HG02840 (cell line): ENCODE measurements around the gene SPTBN5.
A peak's percentile ranks its signal among the peaks of the same experiment; 100 is the strongest.

Experiments used
- ATAC-seq: cut with Tn5 transposase; IDR thresholded peaks from one replicate; pipeline ENCODE4 v1.9.1; 2021; ENCODE audit warnings: mild to moderate bottlenecking, moderate library complexity, moderate number of reproducible peaks; ENCODE audit not compliant: unreplicated experiment, low FRiP score

The SPTBN5 gene

DNA sequence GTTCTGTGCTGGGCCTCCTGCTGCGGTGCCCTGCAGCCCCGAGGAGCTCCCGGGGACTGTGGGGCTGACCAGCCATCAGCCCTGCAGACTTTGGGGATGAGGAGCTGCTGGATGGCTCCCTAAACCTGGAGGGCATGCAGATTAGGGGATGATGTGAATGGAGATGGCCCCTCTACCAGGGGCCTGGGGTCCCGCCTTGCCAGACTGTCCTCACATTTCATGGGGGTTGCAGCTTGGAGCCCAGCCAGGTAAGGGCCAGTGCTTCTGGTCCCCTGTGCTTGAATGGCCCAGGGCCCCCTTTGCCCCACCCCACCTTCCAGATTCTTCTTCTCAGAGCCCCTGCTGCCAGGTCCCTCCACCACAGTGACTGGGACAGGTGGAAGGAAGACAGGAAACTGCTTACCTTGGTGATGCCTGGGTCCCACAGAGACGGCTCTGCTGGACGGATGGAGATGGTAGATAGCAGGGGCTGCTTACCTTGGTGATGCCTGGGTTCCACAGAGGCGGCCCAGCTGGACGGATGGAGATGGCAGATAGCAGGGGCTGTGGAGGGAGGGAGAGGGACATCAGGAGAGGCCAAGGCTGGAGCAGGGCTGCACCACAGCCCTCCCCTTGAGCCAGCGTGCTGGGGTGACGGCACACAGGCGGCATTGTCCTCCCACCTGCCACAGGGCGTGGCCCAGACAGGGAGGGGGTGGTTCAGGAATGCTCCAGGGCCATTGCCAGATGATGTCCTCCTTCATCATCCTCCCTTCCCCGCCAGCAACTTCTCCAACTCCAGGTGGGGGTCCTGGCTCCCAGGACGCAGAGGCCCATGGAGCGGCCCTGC is at the start of gene SPTBN5:
Gene SPTBN5 (minus strand): TSS at position 632 of the 829 bp plus-strand sequence. CDS start 556 bp downstream, at position 76.
- ATAC-seq = no peak

GRCh38 chr15:41942886-41943285 is 49.0 kb upstream of the SPTBN5 start:
- ATAC-seq = no peak

DNA sequence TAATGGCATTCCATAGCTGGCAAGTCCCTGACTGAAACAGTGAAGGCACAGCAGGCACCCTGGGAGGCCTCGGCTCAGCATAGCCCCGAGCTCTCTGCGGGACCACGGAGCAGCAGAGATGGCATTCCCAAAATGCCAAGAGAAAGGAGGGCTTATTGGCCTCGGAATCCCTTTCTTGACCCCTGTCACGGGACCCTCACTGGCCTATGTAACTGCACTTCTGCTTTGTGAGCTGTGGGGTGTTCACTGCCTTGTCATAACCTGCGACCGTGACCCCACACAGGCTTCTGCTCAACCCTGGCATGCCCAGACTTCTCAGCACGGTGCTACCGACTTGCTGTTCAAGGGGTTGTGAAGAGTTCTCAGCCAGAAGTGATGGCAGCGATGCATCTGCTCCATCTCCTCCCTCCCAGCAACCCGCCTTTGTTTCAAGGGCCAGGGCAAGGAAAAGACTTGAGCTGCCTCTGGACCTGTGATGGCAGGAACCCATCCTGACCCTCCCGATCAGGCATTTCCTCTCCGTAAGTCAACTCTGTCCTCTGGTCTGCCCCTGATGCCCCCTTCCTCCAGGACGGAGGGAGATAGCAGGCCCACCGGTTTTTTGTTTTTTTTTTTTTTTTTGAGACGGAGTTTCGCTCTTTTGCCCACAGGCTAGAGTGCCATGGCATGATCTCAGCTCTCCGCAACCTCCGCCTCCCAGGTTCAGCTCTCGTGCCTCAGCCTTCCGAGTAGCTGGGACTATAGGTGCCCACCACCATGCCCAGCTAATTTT is 48.0 kb upstream of the SPTBN5 start:
- ATAC-seq = no peak

DNA sequence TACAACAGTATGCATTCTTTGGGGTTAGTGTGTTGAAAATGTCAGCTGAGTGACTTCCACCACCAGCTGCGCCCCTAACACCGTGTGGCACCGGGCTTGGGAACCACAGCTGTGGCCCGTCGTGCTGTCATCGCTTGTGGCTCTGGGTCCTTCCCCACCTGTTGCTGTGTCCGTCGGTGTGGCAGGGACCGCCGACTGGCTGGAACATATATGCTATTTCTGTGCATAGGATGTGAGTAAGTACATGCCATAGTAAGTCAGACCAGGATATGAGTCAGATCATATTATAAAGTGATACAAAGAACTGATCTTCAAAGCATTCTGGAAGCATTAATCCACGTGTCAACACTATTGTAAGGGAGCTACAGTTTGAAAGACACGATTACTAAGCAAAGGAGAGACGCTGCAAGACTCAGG is 46.6 kb upstream of the SPTBN5 start:
- ATAC-seq = no peak

- ATAC-seq = no peak
These were observed 46.1 kb upstream of the SPTBN5 start for GRCh38 chr15:41939986-41940385.

DNA sequence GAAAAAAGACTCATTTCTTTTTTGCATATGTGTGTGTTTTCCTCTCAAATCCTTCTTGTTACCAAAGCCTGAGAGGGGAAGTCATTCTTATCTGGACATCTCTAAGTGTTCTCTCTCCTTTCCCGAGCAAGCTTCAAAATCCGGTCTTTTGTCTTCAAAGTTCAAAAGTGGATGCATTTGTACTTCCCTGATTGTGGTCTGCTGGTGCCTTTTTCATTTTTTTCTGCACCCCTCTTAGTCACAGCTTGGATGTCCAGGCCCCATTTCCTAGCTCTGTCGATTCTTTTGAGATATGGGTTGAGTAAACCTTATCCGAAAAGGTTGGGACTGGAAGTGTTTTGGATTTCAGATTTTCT is 43.7 kb upstream of the SPTBN5 start:
- no peak for ATAC-seq

DNA sequence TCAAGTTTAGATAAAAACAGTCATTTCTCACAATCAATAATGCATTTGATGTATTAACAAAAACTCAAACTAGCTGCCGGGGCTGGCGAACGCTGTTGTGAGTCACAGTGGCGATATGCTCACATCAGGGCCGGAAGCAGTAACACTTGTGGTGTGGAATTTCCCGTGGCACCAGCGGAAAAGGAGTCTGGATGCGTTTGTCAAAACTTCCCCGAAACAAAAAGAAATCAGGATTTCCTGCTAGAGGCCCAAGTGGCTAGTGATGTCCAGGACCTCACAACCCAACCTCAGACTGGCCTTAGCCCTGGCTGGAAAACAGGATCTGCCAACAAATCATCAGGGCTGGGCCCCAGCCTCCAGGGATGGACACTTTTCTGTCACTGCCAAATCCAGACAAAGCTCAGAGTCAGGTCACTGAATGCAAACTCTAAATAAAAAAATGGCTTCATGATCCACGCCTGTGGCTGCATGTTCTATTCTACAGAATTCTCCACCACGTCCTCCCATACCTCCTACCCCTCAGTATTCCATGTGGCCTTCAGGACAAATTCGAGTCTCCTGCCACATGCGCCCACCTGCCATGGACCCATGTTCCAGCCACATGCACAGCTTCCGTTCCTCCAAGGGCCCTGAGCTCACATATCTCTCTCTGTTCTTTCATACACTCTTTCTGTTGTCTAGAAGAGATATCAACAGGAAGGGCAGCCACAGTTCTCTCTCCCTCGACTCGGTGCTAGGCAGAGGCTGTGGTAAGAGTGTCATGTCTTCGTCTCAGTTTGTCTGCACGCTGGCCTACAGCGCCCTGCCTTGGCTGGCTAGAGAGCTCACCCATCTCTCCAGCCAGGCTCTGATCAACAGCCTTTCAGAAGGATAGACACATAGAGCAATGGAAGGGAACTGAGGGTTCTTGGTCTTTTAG is 43.1 kb upstream of the SPTBN5 start:
- no peak for ATAC-seq

GRCh38 chr15:41936155-41936554 is 42.3 kb upstream of the SPTBN5 start:
- ATAC-seq = no peak

DNA sequence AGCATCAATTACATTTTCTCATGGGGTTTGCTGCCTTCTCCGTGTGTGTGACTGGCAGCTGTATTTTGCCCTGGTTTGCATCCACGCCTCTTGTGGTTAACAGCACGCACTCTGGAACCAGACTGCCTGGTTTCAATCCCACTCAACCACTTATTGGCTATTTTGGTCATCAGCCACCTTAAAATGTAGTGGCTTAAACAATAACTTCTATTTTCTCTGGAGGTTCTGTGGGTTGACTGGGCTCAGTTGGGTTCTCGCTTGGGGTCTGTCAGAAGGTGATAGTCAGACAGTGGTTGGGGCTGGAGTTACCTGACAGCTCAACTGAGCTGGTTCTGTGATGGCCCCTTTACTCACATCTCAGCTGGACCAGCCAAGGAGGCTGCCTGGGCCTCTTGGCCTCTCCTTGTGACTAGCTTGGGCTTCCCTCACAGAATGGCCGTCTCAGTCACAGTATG is 41.7 kb upstream of the SPTBN5 start:
- ATAC-seq = no peak

GRCh38 chr15:41934843-41935242 is 41.0 kb upstream of the SPTBN5 start:
- no peak for ATAC-seq

DNA sequence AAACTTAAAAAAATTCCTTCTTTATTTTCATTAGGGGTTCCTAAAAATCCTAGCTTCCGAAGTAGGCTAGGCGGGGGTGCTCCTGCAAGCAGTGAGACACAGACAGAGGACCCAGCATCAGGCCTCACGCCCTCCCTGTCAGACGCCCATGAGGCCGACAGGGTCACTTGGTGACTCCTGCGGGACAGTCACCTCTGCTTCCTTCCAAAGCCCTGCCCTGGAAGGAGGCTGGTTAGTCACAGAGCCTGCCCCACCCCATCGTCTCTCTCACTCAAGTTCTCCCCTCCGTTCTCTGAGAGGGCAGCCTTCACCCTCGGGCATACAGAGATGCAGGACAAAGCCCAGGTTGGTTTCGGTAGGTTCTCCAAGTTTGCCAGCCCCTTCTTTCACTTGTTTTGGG is 39.9 kb upstream of the SPTBN5 start:
- ATAC-seq = no peak

DNA sequence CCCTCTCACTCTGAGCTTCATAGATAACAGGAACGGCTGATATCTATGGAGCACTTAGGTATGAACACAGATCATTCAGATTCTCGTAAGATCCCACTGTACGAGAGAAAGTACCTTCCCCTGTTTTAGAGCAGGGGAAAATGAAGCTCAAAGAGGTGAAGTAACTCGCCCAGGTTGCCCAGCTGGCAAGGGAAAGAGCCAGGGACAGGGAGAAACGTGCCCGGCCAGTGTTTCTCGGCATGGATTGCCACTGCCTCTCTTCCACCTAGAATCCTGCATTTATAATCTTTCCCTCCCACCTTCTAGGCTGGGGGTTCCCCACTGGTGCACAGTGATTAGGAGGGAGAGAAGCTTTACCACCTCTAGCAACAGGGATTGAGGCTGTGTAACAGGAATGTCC is 39.5 kb upstream of the SPTBN5 start:
- ATAC-seq = no peak

GRCh38 chr15:41932511-41933289 is 38.8 kb upstream of the SPTBN5 start:
- no peak for ATAC-seq

GRCh38 chr15:41932101-41932500 is 38.2 kb upstream of the SPTBN5 start:
- ATAC-seq = no peak

DNA sequence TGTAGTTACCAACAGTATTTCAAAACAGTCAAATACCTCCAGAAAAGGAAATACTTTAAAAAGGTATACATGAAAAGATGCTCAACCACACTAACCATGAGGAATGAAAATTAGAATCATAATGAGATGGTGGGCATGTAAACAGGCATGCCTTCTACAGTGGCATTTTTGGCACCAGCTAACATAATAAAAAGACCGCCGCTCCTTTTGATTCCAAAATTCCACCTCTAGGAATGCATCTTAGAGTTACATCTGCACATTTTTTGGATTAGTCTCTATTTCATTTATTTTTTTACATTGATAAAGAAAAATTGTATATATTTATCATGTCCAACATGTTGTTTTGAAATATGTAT is 37.0 kb upstream of the SPTBN5 start:
- ATAC-seq = no peak

DNA sequence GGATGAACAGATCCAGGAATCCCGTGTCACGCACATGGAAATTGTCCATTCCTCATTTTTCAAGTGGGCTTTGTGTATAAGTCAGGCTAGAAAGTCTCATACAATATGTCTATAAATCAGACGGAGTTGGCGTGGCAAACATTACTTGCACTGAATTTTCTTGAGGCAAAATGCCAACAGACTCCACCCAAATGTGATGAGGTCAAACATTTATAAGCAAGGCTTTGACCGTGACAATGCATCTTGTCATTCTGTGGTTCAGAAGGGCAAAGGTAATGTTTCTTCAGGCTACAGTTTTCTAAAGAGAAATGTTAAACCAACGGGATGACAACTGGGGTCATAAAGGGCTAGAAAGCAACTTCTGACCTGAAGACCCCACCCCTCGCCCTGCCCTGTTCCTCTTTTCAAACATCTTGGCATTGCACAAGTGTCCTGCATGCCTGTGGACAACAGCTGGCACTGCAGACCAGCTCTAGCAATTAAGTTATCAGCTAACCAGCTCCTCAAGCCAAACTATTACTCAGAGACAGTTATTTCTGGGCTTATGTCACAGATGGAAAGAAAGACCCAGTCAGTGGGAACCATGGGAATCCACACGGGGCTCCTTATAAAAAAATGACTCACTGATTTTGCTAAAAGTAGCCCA is 36.5 kb upstream of the SPTBN5 start:
- no peak for ATAC-seq

GRCh38 chr15:41928637-41929620 is 35.1 kb upstream of the SPTBN5 start:
- ATAC-seq = peak; percentile 63

DNA sequence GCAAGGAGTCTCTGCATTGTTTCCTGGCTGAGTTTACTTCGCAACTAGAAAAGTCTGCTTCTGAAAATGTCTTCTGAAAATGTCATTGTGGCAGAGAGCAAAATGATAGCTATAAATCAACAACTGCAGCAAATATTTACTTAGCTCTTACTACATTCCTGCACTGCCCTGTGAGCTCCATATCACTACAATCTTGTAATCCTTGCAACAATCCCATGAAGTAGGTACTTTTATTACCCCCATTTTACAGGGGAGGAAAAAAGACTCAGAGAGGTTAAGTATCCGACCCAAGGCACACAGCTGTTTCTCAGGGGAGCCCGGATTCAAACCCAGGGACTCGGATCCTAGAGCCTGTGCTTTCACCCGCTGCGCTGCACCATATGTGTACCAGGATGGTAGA is 34.2 kb upstream of the SPTBN5 start:
- no peak for ATAC-seq
